ENCODE data around the gene PHACTR1. TPM values are rescaled to one million over a fixed set of nuclear protein-coding genes. Genes with fewer than 3 reads are reported as not detected.
A peak's percentile ranks its signal among the peaks of the same experiment; 100 is the strongest.

PHACTR1 gene
- total RNA-seq, 1 experiment from 2014 or later, result not detected

DNA sequence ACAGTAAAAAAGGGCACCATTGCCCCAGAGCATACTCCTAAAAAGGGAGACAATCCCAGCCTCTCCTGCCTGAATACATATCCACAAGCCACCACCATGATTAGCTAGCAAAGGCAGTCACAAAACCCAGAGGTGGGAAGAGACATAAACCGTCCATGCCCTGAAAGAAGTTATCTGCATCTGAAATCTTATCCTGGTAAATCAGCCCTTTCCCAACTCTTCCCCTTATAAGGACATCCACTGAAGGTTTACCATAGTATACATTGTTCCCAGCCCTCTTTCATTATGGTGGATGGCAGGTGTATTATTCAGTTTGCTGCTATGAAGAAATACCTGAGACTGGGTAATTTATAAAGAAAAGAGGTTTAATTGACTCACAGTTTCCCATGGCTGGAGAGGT is 516.5 kb downstream of the PHACTR1 start:
- H3K9ac ChIP-seq (ENCODE audit: low read length), result no peak overlapping the region
- intact Hi-C loops (cut with micrococcal nuclease), result no loop called here
- CTCF ChIA-PET, result no interaction called here

GRCh38 chr6:13234130-13234529 is 517.6 kb downstream of the PHACTR1 start:
- no peaks in the 10 kb centered on the region for H4K20me1 ChIP-seq (ENCODE audit: low read length)
- ChIA-PET CTCF (no interaction called here), POLR2A (ENCODE audit: unreplicated experiment) (no interaction called here)
- intact Hi-C loops (cut with micrococcal nuclease), result no loop called here
- no peaks in the 10 kb centered on the region for H3K36me3 ChIP-seq (ENCODE audit: low read depth, low read length)
- no peak overlapping the region for H3K27ac ChIP-seq (ENCODE audit: low read length)
- H3K4me3 ChIP-seq (ENCODE audit: low read length), result no peak overlapping the region
- H3K4me2 ChIP-seq (ENCODE audit: low read length), result no peak overlapping the region
- no peak overlapping the region for H2AFZ ChIP-seq (ENCODE audit: low read length)
- H3K9ac ChIP-seq (ENCODE audit: low read length), result no peak overlapping the region
- H3K4me1 ChIP-seq (ENCODE audit: insufficient read depth, low read length), result no peaks in the 10 kb centered on the region
- peaks cover 52% of the 10 kb centered on the region for H3K27me3 ChIP-seq (ENCODE audit: low read length)
- H3K9me3 ChIP-seq (ENCODE audit: low read length), result no peaks in the 10 kb centered on the region
- no peak for ATAC-seq
- peak; percentile 27 for DNase-seq
- TF ChIP-seq EZH2phosphoT487 (IDR thresholded peaks at IDR 0.05; ENCODE audit: borderline replicate concordance, low read length) (no peak), EZH2 (IDR thresholded peaks at IDR 0.05; ENCODE audit: low read length, unreplicated experiment) (no peak)
- TF ChIP-seq, protein P1, sequence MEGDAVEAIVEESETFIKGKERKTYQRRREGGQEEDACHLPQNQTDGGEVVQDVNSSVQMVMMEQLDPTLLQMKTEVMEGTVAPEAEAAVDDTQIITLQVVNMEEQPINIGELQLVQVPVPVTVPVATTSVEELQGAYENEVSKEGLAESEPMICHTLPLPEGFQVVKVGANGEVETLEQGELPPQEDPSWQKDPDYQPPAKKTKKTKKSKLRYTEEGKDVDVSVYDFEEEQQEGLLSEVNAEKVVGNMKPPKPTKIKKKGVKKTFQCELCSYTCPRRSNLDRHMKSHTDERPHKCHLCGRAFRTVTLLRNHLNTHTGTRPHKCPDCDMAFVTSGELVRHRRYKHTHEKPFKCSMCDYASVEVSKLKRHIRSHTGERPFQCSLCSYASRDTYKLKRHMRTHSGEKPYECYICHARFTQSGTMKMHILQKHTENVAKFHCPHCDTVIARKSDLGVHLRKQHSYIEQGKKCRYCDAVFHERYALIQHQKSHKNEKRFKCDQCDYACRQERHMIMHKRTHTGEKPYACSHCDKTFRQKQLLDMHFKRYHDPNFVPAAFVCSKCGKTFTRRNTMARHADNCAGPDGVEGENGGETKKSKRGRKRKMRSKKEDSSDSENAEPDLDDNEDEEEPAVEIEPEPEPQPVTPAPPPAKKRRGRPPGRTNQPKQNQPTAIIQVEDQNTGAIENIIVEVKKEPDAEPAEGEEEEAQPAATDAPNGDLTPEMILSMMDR (conservative IDR thresholded peaks at IDR 0.05; ENCODE audit: low read depth, low read length), result no peak
- no peaks in the 10 kb centered on the region for H3K9me2 ChIP-seq (replicated peaks; ENCODE audit: low read length)
- no peaks in the 10 kb centered on the region for H3K79me2 ChIP-seq (ENCODE audit: low read length)
- no peaks in the 10 kb centered on the region for H3F3A ChIP-seq (ENCODE audit: low read length, unreplicated experiment)
- no TSS peak for BruUV-seq (replicated peaks)

More for the DNA sequence above, 516.5 kb downstream of the PHACTR1 start:
- Histone ChIP-seq H3K4me1 (ENCODE audit: insufficient read depth, low read length) (no peaks in the 10 kb centered on the region), H3K27ac (ENCODE audit: low read length) (no peak overlapping the region), H4K20me1 (ENCODE audit: low read length) (no peaks in the 10 kb centered on the region), H3F3A (ENCODE audit: low read length, unreplicated experiment) (no peaks in the 10 kb centered on the region), H3K27me3 (ENCODE audit: low read length) (peaks cover 51% of the 10 kb centered on the region), H3K4me2 (ENCODE audit: low read length) (no peak overlapping the region), H2AFZ (ENCODE audit: low read length) (no peak overlapping the region), H3K36me3 (ENCODE audit: low read depth, low read length) (no peaks in the 10 kb centered on the region), H3K4me3 (ENCODE audit: low read length) (no peak overlapping the region), H3K9me2 (replicated peaks; ENCODE audit: low read length) (no peaks in the 10 kb centered on the region), H3K79me2 (ENCODE audit: low read length) (no peaks in the 10 kb centered on the region), H3K9me3 (ENCODE audit: low read length) (no peaks in the 10 kb centered on the region)
- BruUV-seq (replicated peaks), result no TSS peak
- TF ChIP-seq EZH2 (IDR thresholded peaks at IDR 0.05; ENCODE audit: low read length, unreplicated experiment) (no peak), EZH2phosphoT487 (IDR thresholded peaks at IDR 0.05; ENCODE audit: borderline replicate concordance, low read length) (no peak)
- TF ChIP-seq, protein P1 (conservative IDR thresholded peaks at IDR 0.05; ENCODE audit: low read depth, low read length), result no peak
- DNase-seq (no peak), ATAC-seq (no peak)
- POLR2A ChIA-PET (ENCODE audit: unreplicated experiment), result no interaction called here

GRCh38 chr6:13235339-13235738 is 518.8 kb downstream of the PHACTR1 start:
- no peaks in the 10 kb centered on the region for H4K20me1 ChIP-seq (ENCODE audit: low read length)
- DNase-seq (no peak), ATAC-seq (no peak)
- H3K36me3 ChIP-seq (ENCODE audit: low read depth, low read length), result no peaks in the 10 kb centered on the region
- no peaks in the 10 kb centered on the region for H3K79me2 ChIP-seq (ENCODE audit: low read length)
- no peaks in the 10 kb centered on the region for H3K9me3 ChIP-seq (ENCODE audit: low read length)
- no peak overlapping the region for H3K27ac ChIP-seq (ENCODE audit: low read length)
- POLR2A ChIA-PET (ENCODE audit: unreplicated experiment), result no interaction called here
- no peak for TF ChIP-seq EZH2 (IDR thresholded peaks at IDR 0.05; ENCODE audit: low read length, unreplicated experiment)
- TF ChIP-seq, protein P1 (conservative IDR thresholded peaks at IDR 0.05; ENCODE audit: low read depth, low read length), result no peak
- TF ChIP-seq EZH2phosphoT487 (IDR thresholded peaks at IDR 0.05; ENCODE audit: borderline replicate concordance, low read length), result no peak
- H3K4me2 ChIP-seq (ENCODE audit: low read length), result no peak overlapping the region
- no peak overlapping the region for H3K4me3 ChIP-seq (ENCODE audit: low read length)
- no peak overlapping the region for H3K9ac ChIP-seq (ENCODE audit: low read length)
- CTCF ChIA-PET, result no interaction called here
- intact Hi-C loops (cut with micrococcal nuclease), result no loop called here
- H3F3A ChIP-seq (ENCODE audit: low read length, unreplicated experiment), result no peaks in the 10 kb centered on the region
- H3K9me2 ChIP-seq (replicated peaks; ENCODE audit: low read length), result no peaks in the 10 kb centered on the region
- no peaks in the 10 kb centered on the region for H3K4me1 ChIP-seq (ENCODE audit: insufficient read depth, low read length)
- H3K27me3 ChIP-seq (ENCODE audit: low read length), result peaks cover 64% of the 10 kb centered on the region
- BruUV-seq (replicated peaks), result no TSS peak
- H2AFZ ChIP-seq (ENCODE audit: low read length), result no peak overlapping the region

All from PC-3 (cell line).